Retinal pigment epithelial cell (primary cell): ENCODE measurements around the gene MLPH.

ENCODE experiments used
- DNase-seq: peaks from one replicate; pipeline ENCODE4 v3.0.0-alpha.2; 2010; ENCODE audit warnings: low read depth
- H3K4me3 ChIP-seq: 2 replicates; pipeline ENCODE4 v1.5.1; 2011; ENCODE audit warnings: mild to moderate bottlenecking, low read length, control low read depth, moderate library complexity
- CTCF ChIP-seq: conservative IDR thresholded peaks from 2 replicates; pipeline ENCODE4 v1.5.1; 2011; ENCODE audit warnings: low read depth, low read length, control low read depth, inconsistent platforms

Gene MLPH

GRCh38 chr2:237573721-237574415, 86.8 kb downstream of the MLPH start:
- DNase-seq: no peak
- no peak for TF ChIP-seq CTCF

GRCh38 chr2:237574467-237574866, 87.4 kb downstream of the MLPH start:
- TF ChIP-seq CTCF: no peak
- no peak overlapping the region for H3K4me3 ChIP-seq

More at GRCh38 chr2:237573721-237574415, 86.8 kb downstream of the MLPH start:
- no peak overlapping the region for H3K4me3 ChIP-seq

GRCh38 chr2:237574894-237575868, 88.1 kb downstream of the MLPH start:
- H3K4me3 ChIP-seq: no peak overlapping the region

More at GRCh38 chr2:237574467-237574866, 87.4 kb downstream of the MLPH start:
- no peak for DNase-seq

GRCh38 chr2:237575869-237576862, 89.1 kb downstream of the MLPH start:
- DNase-seq: no peak
- no peak overlapping the region for H3K4me3 ChIP-seq
- no peak for TF ChIP-seq CTCF

More at GRCh38 chr2:237574894-237575868, 88.1 kb downstream of the MLPH start:
- no peak for TF ChIP-seq CTCF
- no peak for DNase-seq

GRCh38 chr2:237576974-237577373, 89.9 kb downstream of the MLPH start:
- H3K4me3 ChIP-seq: no peak overlapping the region
- no peak for DNase-seq
- TF ChIP-seq CTCF: no peak

GRCh38 chr2:237577458-237577857, 90.4 kb downstream of the MLPH start:
- TF ChIP-seq CTCF: no peak
- no peak for DNase-seq
- H3K4me3 ChIP-seq: no peak overlapping the region
